Measurements from ENCODE around the gene CDK2. TPM values are rescaled to one million over a fixed set of nuclear protein-coding genes. Genes with fewer than 3 reads are reported as not detected.

Gene CDK2
- total and polyA plus RNA-seq, 12 donors, result 5.1 to 18.4 (median 8.4) TPM

GRCh38 chr12:55931780-55932550, 34.7 kb upstream of the CDK2 start:
- peak overlapping the region; percentile 30 to 83 (median 76) for H3K4me3 ChIP-seq
- intact Hi-C loops (cut with DNase I), result loop anchor here in 6 of 10 donors (2.0 to 10.0 kb wide), 8 partner anchors 97 to 197 kb away; partner anchors contain the start of genes DNAJC14 (in 2 of the 6), GDF11 (in 1 of the 6), ORMDL2 (in 1 of the 6) and RPS26 (in 1 of the 6)
- no peaks in the 10 kb centered on the region for H3K27me3 ChIP-seq
- ATAC-seq, result peak; percentile 36 to 65 (median 60)
- no peaks in the 10 kb centered on the region for H3K9me3 ChIP-seq
- no peak for TF ChIP-seq CTCF (IDR thresholded peaks at IDR 0.05)
- WGBS, 2 donors, result 1% methylated on average over 53 to 56 of the region's 60 CpGs
- H3K27ac ChIP-seq, result peak overlapping the region; percentile 34 to 99 (median 74)
- DNase-seq, result peak; percentile 54 to 70
- H3K36me3 ChIP-seq, result peaks cover 0 to 3% (median 0%) of the 10 kb centered on the region in 9 donors
- peaks cover 0 to 68% (median 27%) of the 10 kb centered on the region in 9 donors for H3K4me1 ChIP-seq

- H3K27ac ChIP-seq, result peak overlapping the region in 3 of 10 donors; percentile 82 to 99 (median 84)
- no peaks in the 10 kb centered on the region for H3K9me3 ChIP-seq
- ATAC-seq, result no peak
- TF ChIP-seq CTCF (IDR thresholded peaks at IDR 0.05), result no peak
- no peaks in the 10 kb centered on the region for H3K27me3 ChIP-seq
- peak in 1 of 2 donors; percentile 19 for DNase-seq
- intact Hi-C loops (cut with DNase I), result loop anchor here in 5 of 10 donors (2.0 to 10.0 kb wide), 7 partner anchors 98 to 198 kb away; partner anchors contain the start of genes DNAJC14 (in 1 of the 5), GDF11 (in 1 of the 5), ORMDL2 (in 1 of the 5) and RPS26 (in 1 of the 5)
- H3K4me1 ChIP-seq, result peaks cover 0 to 68% (median 27%) of the 10 kb centered on the region in 9 donors
- 13 to 24% methylated on average over 4 of the region's 4 CpGs for WGBS, 2 donors
- H3K36me3 ChIP-seq, result peaks cover 0 to 8% (median 0%) of the 10 kb centered on the region in 9 donors
- H3K4me3 ChIP-seq, result peak overlapping the region; percentile 30 to 83 (median 76)
These were observed 34.1 kb upstream of the CDK2 start for GRCh38 chr12:55932551-55932910.

GRCh38 chr12:55933169-55933798, 33.3 kb upstream of the CDK2 start:
- ATAC-seq, result no peak
- peak overlapping the region in 1 of 10 donors; percentile 75 for H3K27ac ChIP-seq
- intact Hi-C loops (cut with DNase I), result loop anchor here in 5 of 10 donors (2.0 to 10.0 kb wide), 7 partner anchors 98 to 198 kb away; partner anchors contain the start of genes DNAJC14 (in 1 of the 5), GDF11 (in 1 of the 5), ORMDL2 (in 1 of the 5) and RPS26 (in 1 of the 5)

More at GRCh38 chr12:55933169-55933798, 33.3 kb upstream of the CDK2 start:
- Histone ChIP-seq H3K36me3 (peaks cover 0 to 16% (median 0%) of the 10 kb centered on the region in 9 donors), H3K4me3 (peak overlapping the region in 1 of 10 donors; percentile 82), H3K4me1 (peaks cover 0 to 63% (median 24%) of the 10 kb centered on the region in 9 donors), H3K27me3 (no peaks in the 10 kb centered on the region), H3K9me3 (no peaks in the 10 kb centered on the region)
- 87 to 93% methylated on average over 7 of the region's 7 CpGs for WGBS, 2 donors
- DNase-seq, result no peak
- no peak for TF ChIP-seq CTCF (IDR thresholded peaks at IDR 0.05)

Measured in heart right ventricle (tissue), 16 donors.